ENCODE measurements around the gene PDLIM5.

PDLIM5 gene

GRCh38 chr4:94527556-94528233 lies 76.0 kb downstream of the PDLIM5 start:
- Histone ChIP-seq H3K9me3 (ENCODE audit: insufficient read depth, low read depth, low read length) (no peaks in the 10 kb centered on the region), H4K20me1 (ENCODE audit: insufficient read depth, low read length, poor library complexity, severe bottlenecking) (no peaks in the 10 kb centered on the region), H3K9ac (ENCODE audit: low read depth, low read length, poor library complexity, severe bottlenecking) (no peak overlapping the region), H3K4me2 (ENCODE audit: low read depth, low read length, poor library complexity, severe bottlenecking) (no peak overlapping the region), H2AFZ (ENCODE audit: low read length) (no peak overlapping the region), H3K79me2 (ENCODE audit: insufficient read depth, low read length) (no peaks in the 10 kb centered on the region), H3K27me3 (ENCODE audit: insufficient read depth, low read length, poor library complexity, severe bottlenecking) (no peaks in the 10 kb centered on the region), H3K4me3 (ENCODE audit: low read length, poor library complexity, severe bottlenecking) (no peak overlapping the region), H3K36me3 (ENCODE audit: insufficient read depth, low read length) (peaks cover 7% of the 10 kb centered on the region; the same call in 1 of the 2 replicates), H3K4me1 (ENCODE audit: insufficient read depth, low read length, poor library complexity, severe bottlenecking) (no peaks in the 10 kb centered on the region), H3K9me2 (replicated peaks; ENCODE audit: low read depth, low read length) (no peaks in the 10 kb centered on the region), H3F3A (ENCODE audit: low read depth) (no peaks in the 10 kb centered on the region)
- TF ChIP-seq EZH2phosphoT487 (IDR thresholded peaks at IDR 0.05; ENCODE audit: borderline replicate concordance): no peak
- TF ChIP-seq CTCF (conservative IDR thresholded peaks at IDR 0.05; ENCODE audit: low read length): no peak

- Histone ChIP-seq H4K20me1 (ENCODE audit: insufficient read depth, low read length, poor library complexity, severe bottlenecking) (no peaks in the 10 kb centered on the region), H3K4me1 (ENCODE audit: insufficient read depth, low read length, poor library complexity, severe bottlenecking) (peaks cover 8% of the 10 kb centered on the region), H3F3A (ENCODE audit: low read depth) (no peaks in the 10 kb centered on the region), H3K27me3 (ENCODE audit: insufficient read depth, low read length, poor library complexity, severe bottlenecking) (no peaks in the 10 kb centered on the region), H3K9me2 (replicated peaks; ENCODE audit: low read depth, low read length) (no peaks in the 10 kb centered on the region), H3K4me2 (ENCODE audit: low read depth, low read length, poor library complexity, severe bottlenecking) (no peak overlapping the region), H3K4me3 (ENCODE audit: low read length, poor library complexity, severe bottlenecking) (no peak overlapping the region), H3K9ac (ENCODE audit: low read depth, low read length, poor library complexity, severe bottlenecking) (no peak overlapping the region), H3K9me3 (ENCODE audit: insufficient read depth, low read depth, low read length) (no peaks in the 10 kb centered on the region), H3K36me3 (ENCODE audit: insufficient read depth, low read length) (peaks cover 7% of the 10 kb centered on the region; the same call in 1 of the 2 replicates), H3K79me2 (ENCODE audit: insufficient read depth, low read length) (no peaks in the 10 kb centered on the region), H2AFZ (ENCODE audit: low read length) (no peak overlapping the region)
- no peak for TF ChIP-seq CTCF (conservative IDR thresholded peaks at IDR 0.05; ENCODE audit: low read length)
- TF ChIP-seq EZH2phosphoT487 (IDR thresholded peaks at IDR 0.05; ENCODE audit: borderline replicate concordance): no peak
Measured at GRCh38 chr4:94528792-94529451, 77.2 kb downstream of the PDLIM5 start.

GRCh38 chr4:94530073-94530472 lies 78.3 kb downstream of the PDLIM5 start:
- Histone ChIP-seq H3K4me1 (ENCODE audit: insufficient read depth, low read length, poor library complexity, severe bottlenecking) (peaks cover 13% of the 10 kb centered on the region), H3K4me2 (ENCODE audit: low read depth, low read length, poor library complexity, severe bottlenecking) (no peak overlapping the region), H3K4me3 (ENCODE audit: low read length, poor library complexity, severe bottlenecking) (no peak overlapping the region), H3K36me3 (ENCODE audit: insufficient read depth, low read length) (peaks cover 7% of the 10 kb centered on the region; the same call in 1 of the 2 replicates), H2AFZ (ENCODE audit: low read length) (no peak overlapping the region), H3K9me3 (ENCODE audit: insufficient read depth, low read depth, low read length) (no peaks in the 10 kb centered on the region), H3K9ac (ENCODE audit: low read depth, low read length, poor library complexity, severe bottlenecking) (no peak overlapping the region), H4K20me1 (ENCODE audit: insufficient read depth, low read length, poor library complexity, severe bottlenecking) (no peaks in the 10 kb centered on the region), H3K9me2 (replicated peaks; ENCODE audit: low read depth, low read length) (no peaks in the 10 kb centered on the region), H3K79me2 (ENCODE audit: insufficient read depth, low read length) (peaks cover 3% of the 10 kb centered on the region; the same call in 1 of the 2 replicates), H3F3A (ENCODE audit: low read depth) (no peaks in the 10 kb centered on the region), H3K27me3 (ENCODE audit: insufficient read depth, low read length, poor library complexity, severe bottlenecking) (no peaks in the 10 kb centered on the region)
- no peak for TF ChIP-seq EZH2phosphoT487 (IDR thresholded peaks at IDR 0.05; ENCODE audit: borderline replicate concordance)
